Liver (tissue), 10 donors: Measurements from ENCODE around the gene GPAT3. TPM values are rescaled to one million over a fixed set of nuclear protein-coding genes. Genes with fewer than 3 reads are reported as not detected.

ENCODE experiments used
- DNase-seq: peaks from one replicate; pipeline ENCODE4 v3.0.0-alpha.2; 2017; ENCODE audit warnings: low spot score
- H3K27ac ChIP-seq, 2 donors: one replicate each; pipeline ENCODE4 v1.7.0; 2013; ENCODE audit warnings: inconsistent platforms in 2 of 2, low read length in 2 of 2, control low read depth in 1 of 2, low read depth in 1 of 2, mild to moderate bottlenecking in 1 of 2
- H3K27me3 ChIP-seq, 4 donors: one replicate each; pipeline versions ENCODE4 v1.6.1 to v1.7.0; 2013; ENCODE audit warnings: low read length in 3 of 4, inconsistent platforms in 1 of 4, mild to moderate bottlenecking in 1 of 4, moderate library complexity in 1 of 4; ENCODE audit not compliant: control insufficient read depth in 4 of 4, insufficient read depth in 4 of 4
- H3K36me3 ChIP-seq, 4 donors: one replicate each; pipeline versions ENCODE4 v1.6.1 to v1.7.0; 2013; ENCODE audit warnings: low read length in 3 of 4, mild to moderate bottlenecking in 3 of 4, low read depth in 1 of 4, moderate library complexity in 1 of 4; ENCODE audit not compliant: control insufficient read depth in 4 of 4, insufficient read depth in 3 of 4
- H3K4me1 ChIP-seq, 4 donors: one replicate each; pipeline versions ENCODE4 v1.6.1 to v1.7.0; 2013; ENCODE audit warnings: low read length in 3 of 4, mild to moderate bottlenecking in 3 of 4, moderate library complexity in 1 of 4; ENCODE audit not compliant: control insufficient read depth in 4 of 4, insufficient read depth in 4 of 4
- H3K4me3 ChIP-seq, 3 donors: one replicate each; pipeline versions ENCODE4 v1.6.1 to v1.7.0; 2013; ENCODE audit warnings: low read length in 3 of 3, control low read depth in 1 of 3, low read depth in 1 of 3, mild to moderate bottlenecking in 1 of 3
- H3K9ac ChIP-seq, 2 donors: one replicate each; pipeline ENCODE4 v1.7.0; 2013; ENCODE audit warnings: low read length in 2 of 2, mild to moderate bottlenecking in 2 of 2, moderate library complexity in 2 of 2, control low read depth in 1 of 2, low read depth in 1 of 2
- H3K9me3 ChIP-seq, 4 donors: one replicate each; pipeline versions ENCODE4 v1.6.1 to v1.7.0; 2013; ENCODE audit warnings: low read length in 3 of 4; ENCODE audit not compliant: control insufficient read depth in 4 of 4
- ATF3 ChIP-seq: IDR thresholded peaks from 2 replicates; pipeline ENCODE4 v1.6.1; 2016; ENCODE audit warnings: antibody characterized with exemption
- CTCF ChIP-seq: fragments of 150-350 bp; IDR thresholded peaks from 2 replicates; pipeline ENCODE4 v1.5.1; 2017; ENCODE audit warnings: improper control_type of control experiment, low read depth, low read length; ENCODE audit not compliant: missing input control
- GABPA ChIP-seq, 2 donors: IDR thresholded peaks in 1 of 2; conservative IDR thresholded peaks in 1 of 2; 2 replicates each; pipeline ENCODE4 v1.6.1; 2016; ENCODE audit warnings: antibody characterized with exemption in 2 of 2, mild to moderate bottlenecking in 1 of 2, moderate library complexity in 1 of 2
- HNF4A ChIP-seq, 2 donors: conservative IDR thresholded peaks; 2 replicates each; pipeline ENCODE4 v1.6.1; 2016; ENCODE audit warnings: antibody characterized with exemption in 2 of 2, mild to moderate bottlenecking in 2 of 2
- JUND ChIP-seq, 2 donors: IDR thresholded peaks; 2 replicates each; pipeline ENCODE4 v1.6.1; 2016; ENCODE audit warnings: antibody characterized with exemption in 2 of 2
- MAX ChIP-seq: IDR thresholded peaks from 2 replicates; pipeline ENCODE4 v1.6.1; 2016; ENCODE audit warnings: antibody characterized with exemption
- NR2F2 ChIP-seq: IDR thresholded peaks from 2 replicates; pipeline ENCODE4 v1.6.1; 2016; ENCODE audit warnings: antibody characterized with exemption
- RAD21 ChIP-seq, 2 donors: IDR thresholded peaks; 2 replicates each; pipeline ENCODE4 v1.6.1; 2016; ENCODE audit warnings: antibody characterized with exemption in 2 of 2, mild to moderate bottlenecking in 2 of 2
- RXRA ChIP-seq, 2 donors: IDR thresholded peaks; 2 replicates each; pipeline ENCODE4 v1.6.1; 2017 to 2018; ENCODE audit warnings: antibody characterized with exemption in 2 of 2, mild to moderate bottlenecking in 1 of 2
- TAF1 ChIP-seq: conservative IDR thresholded peaks from 2 replicates; pipeline ENCODE4 v1.6.1; 2016; ENCODE audit warnings: antibody characterized with exemption, mild to moderate bottlenecking
- ZBTB33 ChIP-seq: IDR thresholded peaks from 2 replicates; pipeline ENCODE4 v1.6.1; 2016; ENCODE audit warnings: antibody characterized with exemption
- WGBS: extraction: QIAGEN DNeasy Blood & Tissue Kit; methylation state at CpG from one replicate; pipeline ENCODE4 v1.1.7; 2013; 5-methylcytosine and 5-hydroxymethylcytosine counted together
- polyA plus RNA-seq, 2 donors: library from polyadenylated mRNA; stranded (reverse) in 1 of 2; unstranded in 1 of 2; fragments of 200-250 nt in 1 of 2; fragments of >200 nt in 1 of 2; fragmentation: Nextera tagmentation in 1 of 2; extraction: Ambion mirVana in 1 of 2; gene quantifications; one replicate each; pipeline versions ENCODE4 v1.2.1 to v1.2.3, GENCODE V29; 2013 to 2015
- small RNA-seq: library from RNA; depleted of rRNA; stranded (forward); fragments of <200 nt; gene quantifications from one replicate; pipeline ENCODE3, GENCODE V24; 2014
- total RNA-seq, 2 donors: library from RNA; depleted of rRNA; stranded (reverse); fragments of >200 nt; gene quantifications; one replicate each; pipeline ENCODE4 v1.2.3, GENCODE V29; 2014
- donor health status: healthy.
- donor health status: healthy.
- donor health status: healthy.
- donor health status: healthy.
- donor health status: healthy.

GPAT3 gene
- total and polyA plus RNA-seq, 4 donors: 1.8 to 6.2 (median 4.5) TPM

GRCh38 chr4:83651846-83652245 is 115.9 kb downstream of the GPAT3 start:
- H3K9me3 ChIP-seq: no peaks in the 10 kb centered on the region
- no peak overlapping the region for H3K4me3 ChIP-seq
- H3K27ac ChIP-seq: no peak overlapping the region
- WGBS: 89% methylated on average over 4 of the region's 4 CpGs
- H3K27me3 ChIP-seq: no peaks in the 10 kb centered on the region
- H3K9ac ChIP-seq: no peak overlapping the region
- H3K36me3 ChIP-seq: no peaks in the 10 kb centered on the region
- no peak for DNase-seq
- TF ChIP-seq TAF1 (no peak), ATF3 (no peak), JUND (IDR thresholded peaks at IDR 0.05) (no peak), GABPA (IDR thresholded peaks at IDR 0.05 in 1 of 2, conservative IDR thresholded peaks at IDR 0.05 in 1 of 2) (no peak), CTCF (no peak), RAD21 (IDR thresholded peaks at IDR 0.05) (no peak), HNF4A (conservative IDR thresholded peaks at IDR 0.05) (no peak), ZBTB33 (no peak), NR2F2 (no peak), MAX (no peak), RXRA (IDR thresholded peaks at IDR 0.05) (no peak)
- no peaks in the 10 kb centered on the region for H3K4me1 ChIP-seq

Small RNA genes within 50 kb of the gene (small RNA-seq; reads per million reads assigned to genes)
- gene RF00019: not detected

Other genes with a start within 250 kb of the GPAT3 start
- gene HPSE, start 201.3 kb upstream of the GPAT3 start, total RNA-seq: 1 to 10 TPM; 1.0 to 4.7 TPM
- 1 to 10 TPM in 1 of 2 donors, under 1 TPM in 1; 0.43 to 1.0 TPM for gene HPSE, start 201.3 kb upstream of the GPAT3 start, polyA plus RNA-seq
- 10 to 100 TPM in 1 of 2 donors, 1 to 10 TPM in 1; 7.6 to 10.0 TPM for gene HELQ, start 80.3 kb upstream of the GPAT3 start, total RNA-seq
- gene HELQ, start 80.3 kb upstream of the GPAT3 start, polyA plus RNA-seq: 1 to 10 TPM; 5.8 TPM
- gene MRPS18C, start 80.0 kb upstream of the GPAT3 start, total RNA-seq: 10 to 100 TPM; 12.2 to 20.7 TPM
- 10 to 100 TPM; 13.4 to 97.3 TPM for gene MRPS18C, start 80.0 kb upstream of the GPAT3 start, polyA plus RNA-seq
- gene ABRAXAS1, start 51.0 kb upstream of the GPAT3 start, total RNA-seq: 1 to 10 TPM; 1.6 to 7.8 TPM
- 1 to 10 TPM in 1 of 2 donors, under 1 TPM in 1; 0.96 to 1.0 TPM for gene ABRAXAS1, start 51.0 kb upstream of the GPAT3 start, polyA plus RNA-seq